CMK (cell line): ENCODE measurements around the gene VWA3B.
A peak's percentile ranks its signal among the peaks of the same experiment; 100 is the strongest.
"Not testable (repeated sequence)": the region's sequence is repeated elsewhere in the genome, so short reads cannot be mapped to it uniquely, and the experiment has no call there.

Experiments
- DNase-seq: peaks from one replicate; pipeline ENCODE4 v3.0.0-alpha.2; 2010; ENCODE audit warnings: low read depth

VWA3B gene

DNA sequence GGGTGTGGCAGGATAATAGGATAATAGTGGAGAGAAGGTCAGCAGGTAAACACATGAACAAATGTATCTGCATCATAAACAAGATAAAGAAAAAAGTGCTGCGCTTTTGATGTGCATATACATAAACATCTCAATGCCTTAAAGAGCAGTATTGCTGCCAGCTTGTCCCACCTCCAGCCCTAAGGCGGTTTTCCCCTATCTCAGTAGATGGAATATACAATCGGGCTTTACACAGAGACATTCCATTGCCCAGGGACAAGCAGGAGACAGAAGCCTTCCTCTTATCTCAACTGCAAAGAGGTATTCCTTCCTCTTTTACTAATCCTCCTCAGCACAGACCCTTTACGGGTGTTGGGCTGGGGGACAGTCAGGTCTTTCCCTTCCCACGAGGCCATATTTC, 43.1 kb downstream of the VWA3B start:
- not testable (repeated sequence) for DNase-seq

DNA sequence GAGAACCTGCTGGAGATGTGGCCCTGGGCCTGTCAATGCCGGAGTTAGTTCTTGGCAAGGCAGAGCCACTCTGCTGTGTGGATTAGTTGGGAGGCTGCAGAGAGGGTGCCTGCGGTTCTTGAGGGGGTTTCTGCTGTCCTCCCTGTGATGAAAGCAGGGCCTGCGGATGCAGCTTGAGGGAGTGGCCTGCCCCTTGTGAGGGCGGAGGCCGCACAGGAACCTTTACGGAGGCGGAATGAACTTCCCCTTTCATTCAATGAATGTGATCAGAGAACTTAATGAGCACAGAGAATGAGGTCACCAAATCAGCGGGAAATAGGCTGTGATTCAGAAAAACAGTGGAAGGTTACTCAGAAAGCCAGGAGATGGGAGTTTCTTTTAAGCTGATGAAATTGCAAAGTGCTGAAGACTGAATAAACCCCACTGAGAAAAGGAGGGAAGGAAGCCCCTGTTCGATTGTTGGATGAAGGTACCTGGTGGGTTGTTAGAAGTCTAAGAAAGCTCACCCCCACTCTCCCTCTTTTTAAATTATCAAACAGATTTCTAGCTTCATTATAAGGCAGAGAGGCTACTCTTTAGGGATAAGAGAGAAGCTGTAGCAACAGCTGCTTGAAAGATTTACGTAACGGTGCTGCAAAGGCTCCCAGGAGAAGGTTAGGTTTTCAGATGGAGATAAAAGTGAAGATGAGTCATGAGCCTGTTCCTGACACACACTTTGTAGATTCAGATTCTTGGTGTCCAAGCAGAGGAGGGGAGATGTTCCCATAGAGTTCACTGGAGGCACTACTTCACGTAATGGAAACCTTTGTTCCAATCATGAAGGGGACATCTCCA, 47.4 kb downstream of the VWA3B start:
- peak; percentile 9 for DNase-seq

DNA sequence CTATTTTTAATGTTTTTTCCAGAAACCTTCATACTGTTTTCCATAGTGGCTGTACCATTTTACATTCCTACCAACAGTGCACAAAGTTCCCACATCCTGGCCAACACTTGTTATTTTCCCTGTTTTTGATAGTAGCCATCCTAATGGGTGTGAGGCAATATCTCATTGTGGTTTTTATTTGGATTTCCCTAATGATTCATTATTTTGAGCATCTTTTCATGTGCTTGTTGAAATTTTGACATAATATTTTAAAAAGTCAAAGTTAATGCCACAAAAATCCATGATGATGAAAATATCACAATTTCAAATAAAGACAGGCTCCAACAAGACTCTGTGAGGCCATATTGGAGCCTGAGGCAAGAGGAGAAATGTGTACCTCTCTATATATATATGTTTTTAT, 50.2 kb downstream of the VWA3B start:
- no peak for DNase-seq

DNA sequence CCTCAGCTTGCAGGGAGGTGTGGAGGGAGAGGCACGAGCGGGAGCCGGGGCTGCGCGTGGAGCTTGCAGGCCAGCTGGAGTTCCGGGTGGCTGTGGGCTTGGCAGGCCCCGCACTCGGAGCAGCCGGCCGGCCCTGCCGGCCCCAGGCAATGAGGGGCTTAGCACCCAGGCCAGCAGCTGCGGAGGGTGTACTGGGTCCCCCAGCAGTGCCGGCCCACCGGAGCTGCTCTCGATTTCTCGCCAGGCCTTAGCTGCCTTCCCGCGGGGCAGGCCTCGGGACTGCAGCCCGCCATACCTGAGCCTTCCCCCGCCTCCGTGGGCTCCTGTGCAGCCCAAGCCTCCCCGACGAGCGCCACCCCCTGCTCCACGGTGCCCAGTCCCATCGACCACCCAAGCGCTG, 52.0 kb downstream of the VWA3B start:
- DNase-seq, result not testable (repeated sequence)

DNA sequence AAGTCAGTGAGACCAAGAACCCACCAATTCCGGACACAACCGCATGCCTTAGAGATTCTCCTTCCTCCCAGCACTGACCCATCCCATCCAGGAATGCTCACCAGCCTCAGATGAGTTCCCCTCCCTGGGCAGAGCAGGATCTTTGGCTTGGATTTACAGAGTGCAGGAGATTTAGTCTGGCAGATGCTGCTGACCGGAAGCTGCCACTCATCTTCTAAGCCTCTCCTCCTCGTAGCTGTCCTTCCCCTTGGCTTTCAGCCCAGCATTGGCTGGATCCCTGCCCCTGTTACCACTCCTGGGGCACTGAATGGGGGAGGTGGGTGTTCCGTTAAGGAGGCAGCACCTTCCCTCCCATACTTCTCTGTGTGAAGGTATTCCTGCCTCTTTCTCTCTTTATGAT, 53.2 kb downstream of the VWA3B start:
- DNase-seq, result no peak

DNA sequence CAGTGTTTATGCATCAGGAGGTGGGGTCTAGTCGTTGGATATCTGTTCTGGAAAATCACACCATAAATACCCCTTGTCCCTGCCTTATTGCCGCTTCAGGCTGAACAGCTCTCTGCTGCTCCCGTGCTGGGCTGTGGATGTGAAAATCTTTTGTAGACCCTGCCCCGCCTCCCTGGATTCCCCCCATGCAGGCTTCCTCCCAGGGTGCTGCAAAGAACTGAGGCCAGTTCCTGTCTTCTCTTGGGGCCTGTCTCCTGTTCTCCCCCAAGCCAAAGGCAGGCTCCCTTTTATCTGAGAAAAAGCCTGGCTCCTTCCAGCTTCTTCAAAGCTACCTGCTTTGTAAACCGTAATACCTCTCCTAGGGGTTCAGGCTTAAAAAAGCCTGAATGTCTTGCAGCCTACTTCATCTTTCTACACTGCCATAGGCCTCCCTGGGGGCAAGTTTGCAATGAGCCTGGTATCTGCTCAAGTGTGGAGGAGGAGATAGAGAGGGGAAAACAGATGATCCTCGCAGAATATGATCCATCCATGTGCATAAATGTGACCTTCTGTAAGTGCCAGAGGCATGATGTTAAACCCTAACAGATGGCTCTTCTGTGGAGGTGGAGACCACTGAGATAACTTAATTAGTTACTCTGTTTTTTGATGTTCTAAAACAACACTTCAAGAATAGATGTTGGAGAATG, 55.3 kb downstream of the VWA3B start:
- no peak for DNase-seq

DNA sequence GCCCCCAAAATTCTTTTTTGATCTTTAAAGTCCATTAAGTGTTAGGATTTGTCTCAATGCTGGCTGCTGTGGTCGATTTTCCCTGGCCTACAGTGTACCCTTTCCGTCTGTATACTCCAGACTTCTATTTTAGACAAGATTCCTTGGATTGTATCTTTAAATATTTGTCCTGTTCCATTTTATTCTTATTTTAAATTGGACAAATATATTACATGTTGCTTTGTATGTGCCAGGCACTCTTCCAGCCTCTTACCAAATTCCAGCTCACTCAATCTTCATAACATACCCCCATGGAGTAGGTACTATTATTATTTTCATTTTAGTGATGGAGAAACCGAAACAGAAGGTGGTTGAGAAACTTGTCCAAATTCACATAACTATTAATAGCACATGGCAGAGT, 58.1 kb downstream of the VWA3B start:
- DNase-seq, result no peak

DNA sequence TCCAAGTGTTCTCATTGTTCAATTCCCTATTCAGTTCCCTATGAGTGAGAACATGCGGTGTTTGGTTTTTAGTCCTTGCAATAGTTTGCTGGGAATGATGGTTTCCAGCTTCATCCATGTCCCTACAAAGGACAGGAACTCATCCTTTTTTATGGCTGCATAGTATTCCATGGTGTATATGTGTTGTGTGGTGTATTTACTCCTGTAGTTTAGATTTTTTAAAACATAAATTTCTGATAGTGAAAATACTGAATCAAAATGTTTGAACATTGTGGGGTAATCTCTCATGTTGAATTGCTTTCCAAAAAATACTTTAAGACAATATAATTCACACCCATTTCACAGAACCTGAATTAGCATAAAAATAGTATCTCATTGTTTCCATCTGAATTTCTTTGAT, 60.9 kb downstream of the VWA3B start:
- DNase-seq, result not testable (repeated sequence)

DNA sequence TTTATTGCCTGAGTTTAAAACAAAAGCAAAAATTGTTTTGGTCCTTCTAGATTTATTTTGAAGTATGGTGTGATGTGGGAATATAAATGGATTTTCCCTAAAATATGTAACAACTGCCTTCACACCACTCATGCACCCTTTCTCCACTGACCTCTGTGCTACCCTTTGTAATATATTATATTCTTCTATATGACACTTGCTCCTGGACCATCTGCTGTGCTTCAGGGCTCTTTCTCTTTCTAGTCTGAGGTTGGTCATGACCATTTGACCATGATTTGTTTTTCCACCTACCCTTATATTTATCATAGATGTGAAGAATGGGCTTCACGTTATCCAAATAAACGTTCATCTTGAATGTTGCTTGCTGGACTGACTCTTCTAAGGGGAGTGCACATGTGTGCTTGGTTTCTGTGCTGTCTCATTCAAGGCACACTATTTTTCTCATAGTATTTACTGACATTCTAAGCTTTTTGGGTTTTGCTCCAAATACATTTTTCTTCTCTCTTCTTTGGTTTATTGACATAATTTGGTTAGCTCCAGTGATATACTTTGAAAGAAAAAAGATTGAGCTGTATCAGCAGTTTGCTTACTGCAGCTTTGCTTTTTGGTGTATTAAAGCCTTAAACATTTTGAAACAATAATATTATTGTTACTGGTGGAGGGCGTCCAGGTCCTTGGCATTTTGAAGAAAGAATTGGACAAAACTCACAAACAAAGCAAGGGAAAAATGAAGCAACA, 61.8 kb downstream of the VWA3B start:
- no peak for DNase-seq

DNA sequence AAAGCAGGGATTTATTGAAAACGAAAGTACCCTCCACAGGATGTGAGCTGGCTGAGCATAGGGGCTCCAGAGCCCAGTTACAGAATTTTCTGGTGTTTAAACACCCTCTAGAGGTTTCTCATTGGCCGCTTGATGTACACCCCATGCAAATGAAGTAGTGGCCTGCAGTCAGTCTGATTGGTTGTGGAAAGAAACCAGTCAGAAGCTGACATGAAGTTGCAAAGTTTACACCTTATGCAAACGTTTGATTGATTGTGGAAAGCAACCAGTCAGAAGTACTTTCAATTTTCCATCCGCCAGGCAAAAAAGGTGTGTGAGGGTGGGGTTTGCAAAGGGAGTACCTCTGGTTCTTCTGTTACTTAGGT, 62.3 kb downstream of the VWA3B start:
- peak; percentile 3 for DNase-seq

DNA sequence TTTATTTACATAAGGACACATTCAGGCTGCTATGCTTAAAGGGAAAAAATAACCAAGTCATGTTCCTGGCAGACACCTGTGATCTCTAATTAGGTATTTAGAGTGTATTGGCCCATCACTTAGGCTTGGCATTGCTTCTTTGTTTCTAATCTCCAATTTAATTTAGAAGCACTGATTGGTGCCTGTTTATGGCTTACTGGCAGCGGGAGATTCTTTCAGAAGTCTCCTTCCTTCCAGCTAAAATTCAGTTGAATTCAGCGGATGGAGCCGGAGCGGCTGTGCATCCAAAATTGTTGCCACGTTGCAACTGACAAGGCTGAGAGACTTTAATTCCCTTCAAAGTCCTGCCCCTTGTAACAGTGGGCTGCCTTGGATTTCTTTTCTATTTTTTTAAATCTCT, 66.5 kb downstream of the VWA3B start:
- no peak for DNase-seq

DNA sequence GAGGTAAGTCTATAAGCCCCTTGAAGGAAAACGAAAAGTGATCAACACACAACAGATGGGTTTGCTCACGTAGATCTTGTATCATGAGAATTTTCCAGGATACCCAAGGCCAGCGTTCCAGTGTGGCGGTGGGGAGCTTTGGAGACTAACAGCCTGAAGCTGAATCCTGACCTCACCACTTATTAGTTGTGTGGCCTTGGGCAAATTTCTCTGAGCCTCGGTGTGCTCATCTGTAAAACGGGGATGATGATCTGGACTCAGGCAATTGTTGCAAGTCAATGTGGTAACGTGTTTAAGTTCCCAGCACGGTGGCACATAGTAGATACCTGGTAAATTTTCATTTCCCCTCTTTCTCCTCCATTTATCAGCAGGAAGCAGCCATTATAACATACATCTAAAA, 68.3 kb downstream of the VWA3B start:
- DNase-seq, result no peak

DNA sequence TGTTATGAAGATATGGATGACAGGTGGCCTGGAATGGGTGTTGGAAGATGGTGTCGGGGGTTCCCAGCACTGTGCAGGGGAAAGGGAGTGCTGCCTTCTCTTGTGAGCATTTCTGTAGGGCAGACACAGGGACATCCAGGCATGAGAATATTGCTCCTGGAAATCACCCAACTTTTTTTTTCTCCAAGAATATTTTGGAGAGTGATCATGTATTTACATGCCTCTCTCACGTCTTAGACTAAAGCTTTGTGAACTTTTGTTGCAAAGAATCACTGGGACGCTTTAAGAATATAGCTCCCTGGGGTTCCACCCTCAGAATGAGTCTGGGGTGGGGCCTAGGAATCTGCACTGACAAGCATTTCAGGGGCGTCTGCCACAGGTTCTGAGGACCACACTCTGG, 68.7 kb downstream of the VWA3B start:
- no peak for DNase-seq

DNA sequence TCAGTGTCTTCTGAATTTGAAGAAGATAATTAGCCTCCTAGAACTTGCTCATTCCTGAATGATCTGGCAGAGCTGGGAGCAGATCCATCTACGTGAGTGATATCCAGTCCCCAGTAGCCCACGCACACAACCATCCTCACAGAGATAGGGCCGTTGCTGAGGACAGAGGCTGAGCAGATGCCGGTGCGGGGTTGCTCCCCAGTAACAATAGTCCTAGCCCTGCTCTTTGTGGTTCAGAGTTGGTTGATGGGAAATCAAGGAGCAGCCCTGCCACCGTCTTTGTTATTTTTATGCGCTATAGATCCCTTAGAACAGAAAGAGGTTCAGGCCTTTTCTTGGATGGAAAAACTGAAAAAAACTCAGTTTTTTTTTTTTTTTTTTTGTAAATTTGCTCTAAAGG, 69.3 kb downstream of the VWA3B start:
- DNase-seq, result no peak

DNA sequence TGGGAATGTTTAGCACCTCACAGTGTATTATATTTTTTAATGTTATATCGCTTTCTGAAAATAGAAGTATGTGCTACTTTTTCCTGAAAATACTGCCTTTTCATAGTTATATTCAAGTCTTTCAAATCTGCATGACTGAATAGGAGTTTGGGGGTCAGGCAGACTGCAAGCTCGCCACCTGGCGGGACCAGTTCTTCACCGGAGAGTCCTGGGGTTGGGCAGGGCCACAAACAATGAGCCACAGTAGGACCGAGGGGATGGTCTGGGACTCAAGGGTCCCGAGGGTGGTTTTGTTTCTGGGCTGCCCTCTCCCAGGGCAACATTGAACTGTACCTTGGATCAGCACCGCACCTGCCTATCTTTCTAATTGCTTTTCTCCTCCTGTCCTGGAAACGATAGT, 70.6 kb downstream of the VWA3B start:
- no peak for DNase-seq

DNA sequence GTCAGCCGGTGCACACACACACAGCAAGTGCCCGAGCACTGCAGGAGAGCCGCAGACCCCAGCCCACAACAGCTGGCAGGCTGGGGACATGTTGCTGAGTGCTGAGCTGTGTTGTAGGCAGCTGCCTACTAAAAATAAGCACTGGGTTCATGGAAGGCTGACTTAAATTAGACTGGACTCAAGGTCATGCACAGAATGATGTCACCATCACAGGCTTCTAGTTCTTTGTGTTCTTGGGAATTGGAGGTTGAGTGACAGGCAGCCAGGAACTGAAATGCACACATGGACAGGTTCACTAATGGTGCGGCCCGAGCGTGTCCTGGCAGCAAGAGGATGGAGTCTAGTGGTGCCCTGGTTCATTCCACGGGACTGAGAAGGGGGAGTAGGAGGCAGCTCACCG, 71.3 kb downstream of the VWA3B start:
- no peak for DNase-seq

DNA sequence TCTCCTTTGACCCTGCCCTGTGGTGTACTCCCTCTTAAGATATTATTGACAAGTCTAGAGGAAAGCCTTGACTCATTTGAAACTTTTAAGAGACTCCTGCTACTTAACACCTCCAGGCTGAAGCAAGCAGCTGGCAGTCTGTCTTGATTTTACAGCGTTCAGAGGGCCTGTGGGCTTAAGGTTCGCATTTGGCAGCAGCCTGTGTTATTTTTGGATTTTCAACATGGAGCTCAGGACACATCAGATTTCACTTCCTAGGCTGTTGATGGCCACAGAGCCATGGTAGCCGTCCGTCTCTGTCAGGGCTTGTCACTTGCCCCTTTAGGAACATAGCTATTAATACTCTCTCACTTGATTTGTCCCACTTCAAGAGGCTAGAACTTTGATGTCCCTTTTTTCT, 73.6 kb downstream of the VWA3B start:
- DNase-seq, result no peak

DNA sequence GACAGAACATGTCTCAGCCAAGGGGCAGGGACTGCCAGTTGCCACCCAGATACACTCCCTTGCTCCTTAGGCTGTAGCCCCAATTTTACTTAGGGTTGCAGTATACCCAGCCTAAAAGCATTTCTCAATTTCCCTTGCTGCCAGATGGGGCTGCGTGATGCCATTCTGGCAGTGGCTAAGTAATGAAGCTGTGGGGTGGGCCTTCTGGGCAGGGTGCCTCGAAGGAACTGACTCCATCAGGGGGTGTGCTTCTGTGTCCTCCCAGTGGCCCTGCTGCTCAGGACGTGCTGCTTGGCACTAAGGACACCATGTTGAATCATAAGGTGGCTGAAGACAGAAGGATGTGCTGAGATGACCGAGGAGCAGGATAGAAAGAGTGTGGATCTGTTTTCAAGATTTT, 74.2 kb downstream of the VWA3B start:
- no peak for DNase-seq

DNA sequence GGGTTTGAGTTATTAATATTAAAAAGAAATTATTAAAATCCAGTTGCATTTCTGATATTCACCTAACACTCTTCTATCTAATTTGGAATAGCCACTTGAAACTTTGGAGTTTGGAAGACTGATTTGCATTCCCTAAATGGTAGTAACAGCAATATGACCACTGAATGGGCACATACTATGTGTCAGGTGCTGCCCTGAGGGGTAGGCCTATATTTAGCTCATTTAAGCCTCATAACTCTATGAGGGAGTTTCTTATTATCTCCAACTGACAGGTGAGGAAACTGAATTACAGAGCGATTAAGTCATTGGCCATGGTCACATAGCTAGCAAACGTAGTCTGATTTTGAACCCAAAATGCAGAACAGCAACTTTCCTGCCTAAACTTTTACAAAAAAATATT, 77.3 kb downstream of the VWA3B start:
- no peak for DNase-seq

DNA sequence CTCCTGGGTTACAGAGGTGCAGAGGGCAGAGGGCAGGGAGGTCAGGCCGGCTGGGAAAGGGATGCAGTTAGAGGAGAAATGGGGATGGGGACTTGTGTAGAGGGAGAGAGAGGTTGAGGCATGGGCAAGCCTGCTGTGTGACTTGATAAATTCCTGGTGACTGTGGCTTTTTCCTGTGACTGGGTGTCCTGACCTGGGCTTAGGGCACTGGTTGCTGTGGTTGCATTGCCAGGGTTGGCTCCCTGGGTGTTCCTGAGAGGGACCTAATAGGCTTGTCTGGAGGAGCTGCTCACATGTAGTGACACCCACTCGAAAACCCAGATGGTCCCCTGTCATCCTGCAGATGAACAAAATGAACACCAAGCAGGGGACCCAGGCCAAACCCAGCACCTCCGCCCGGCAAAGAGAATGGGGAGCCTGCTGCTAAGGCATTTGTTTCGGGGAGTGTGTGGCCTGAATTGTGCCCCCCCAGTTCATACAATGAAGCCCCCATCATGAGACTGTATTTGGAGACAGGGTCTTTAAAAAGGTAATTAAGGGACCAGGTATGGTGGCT, 78.6 kb downstream of the VWA3B start:
- no peak for DNase-seq

DNA sequence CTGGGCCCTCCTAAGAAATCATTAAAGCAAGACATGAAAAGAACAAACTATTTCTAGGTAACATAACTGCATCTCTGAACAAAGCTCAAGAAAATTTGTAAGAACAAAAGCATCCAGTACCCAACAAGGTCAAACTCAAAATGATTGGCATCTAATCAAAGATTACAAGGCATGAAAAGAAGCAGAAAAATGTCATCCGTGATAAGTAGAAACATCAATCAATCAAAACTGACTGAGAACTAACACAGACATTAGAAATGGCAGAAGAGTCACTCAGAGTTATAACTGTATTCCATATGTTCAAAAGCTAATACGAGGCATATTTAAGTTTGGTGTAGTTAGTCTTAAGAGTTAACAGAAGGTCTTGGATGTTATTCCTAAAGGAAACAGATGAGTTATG, 80.9 kb downstream of the VWA3B start:
- DNase-seq, result no peak

DNA sequence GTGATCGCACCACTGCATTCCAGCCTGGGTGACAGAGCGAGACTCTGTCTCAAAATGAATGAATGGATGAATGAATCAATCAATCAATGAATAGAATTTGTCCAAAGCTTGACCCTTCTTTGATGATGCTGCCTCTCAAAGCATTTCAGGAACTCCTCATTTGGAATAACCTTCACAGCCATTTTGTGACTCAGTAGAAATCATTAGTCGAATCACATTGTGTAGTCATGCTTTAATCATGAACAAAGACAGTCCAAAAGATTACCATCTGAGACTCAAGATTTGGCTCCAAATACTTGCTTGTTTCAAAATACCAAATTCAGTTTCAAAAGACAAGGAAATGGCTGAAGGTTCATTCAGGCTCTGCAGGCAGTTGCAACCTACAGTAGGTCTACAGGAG, 83.1 kb downstream of the VWA3B start:
- DNase-seq, result no peak
